Gastrocnemius medialis (tissue), 4 donors: ENCODE data around the gene SSX2IP.

Experiments used
- CTCF ChIP-seq, 5 experiments: fragments of 450-650 bp in 3 of 5; fragments of 200-600 bp in 2 of 5; sonication (generic) in 2 of 5; IDR thresholded peaks in 4 of 5; conservative IDR thresholded peaks in 1 of 5; 1 replicate in 4 of 5; 2 replicates in 1 of 5; pipeline ENCODE4 v1.5.1; 2016 to 2019; ENCODE audit warnings: antibody characterized with exemption in 5 of 5, mild to moderate bottlenecking in 3 of 5, moderate library complexity in 3 of 5
- POLR2A ChIP-seq, 2 donors: fragments of 450-650 bp; IDR thresholded peaks; one replicate each; pipeline ENCODE4 v1.6.1; 2017; ENCODE audit warnings: antibody characterized with exemption in 2 of 2, mild to moderate bottlenecking in 2 of 2, moderate library complexity in 2 of 2

GRCh38 chr1:84600796-84601195, 89.5 kb downstream of the SSX2IP start:
- TF ChIP-seq CTCF (IDR thresholded peaks at IDR 0.05 in 4 of 5, conservative IDR thresholded peaks at IDR 0.05 in 1 of 5) = no peak
- TF ChIP-seq POLR2A (IDR thresholded peaks at IDR 0.05) = no peak
